HK-2 (cell line): ENCODE data around the gene IGFL1.
A peak's percentile ranks its signal among the peaks of the same experiment; 100 is the strongest.
"Not testable (repeated sequence)": the region's sequence is repeated elsewhere in the genome, so short reads cannot be mapped to it uniquely, and the experiment has no call there.

Experiments
- DNase-seq: peaks from one replicate; pipeline ENCODE4 v3.0.0-alpha.2; 2018; ENCODE audit not compliant: unreplicated experiment

Gene IGFL1

GRCh38 chr19:46229442-46229841, at the start of gene IGFL1:
TSS of gene IGFL1 (plus strand) at chr19:46229742. CDS start at chr19:46229775, 33 bp downstream.
- no peak for DNase-seq

GRCh38 chr19:46180701-46181387, 48.7 kb upstream of the IGFL1 start:
- no peak for DNase-seq

- DNase-seq = no peak
Measured at GRCh38 chr19:46181388-46181779, 48.2 kb upstream of the IGFL1 start.

- DNase-seq = no peak
Measured at GRCh38 chr19:46182476-46182875, 47.1 kb upstream of the IGFL1 start.

GRCh38 chr19:46184775-46185710, 44.5 kb upstream of the IGFL1 start:
- not testable (repeated sequence) for DNase-seq

GRCh38 chr19:46186101-46186716, 43.3 kb upstream of the IGFL1 start:
- no peak for DNase-seq

- no peak for DNase-seq
Measured at GRCh38 chr19:46186717-46187101, 42.8 kb upstream of the IGFL1 start.

GRCh38 chr19:46189971-46190888, 39.3 kb upstream of the IGFL1 start:
- DNase-seq = no peak

GRCh38 chr19:46191356-46191755, 38.2 kb upstream of the IGFL1 start:
- no peak for DNase-seq

GRCh38 chr19:46191972-46192371, 37.6 kb upstream of the IGFL1 start:
- DNase-seq = no peak

- DNase-seq = not testable (repeated sequence)
Measured at GRCh38 chr19:46192626-46192991, 36.9 kb upstream of the IGFL1 start.

- DNase-seq = peak; percentile 25
Measured at GRCh38 chr19:46192992-46193650, 36.4 kb upstream of the IGFL1 start.

- DNase-seq = no peak
Measured at GRCh38 chr19:46193678-46194077, 35.9 kb upstream of the IGFL1 start.

GRCh38 chr19:46195104-46195503, 34.4 kb upstream of the IGFL1 start:
- DNase-seq = no peak

- not testable (repeated sequence) for DNase-seq
Measured at GRCh38 chr19:46195919-46196318, 33.6 kb upstream of the IGFL1 start.

- no peak for DNase-seq
Measured at GRCh38 chr19:46196410-46197124, 33.0 kb upstream of the IGFL1 start.

GRCh38 chr19:46197314-46198070, 32.0 kb upstream of the IGFL1 start:
- DNase-seq = no peak

- no peak for DNase-seq
Measured at GRCh38 chr19:46198756-46199155, 30.8 kb upstream of the IGFL1 start.

- DNase-seq = no peak
Measured at GRCh38 chr19:46201454-46202310, 27.9 kb upstream of the IGFL1 start.
